NCI-H226 (cell line): ENCODE measurements around the gene SLC1A7.

ENCODE experiments used
- DNase-seq: peaks from one replicate; pipeline ENCODE4 v3.0.0-alpha.2; 2015

The SLC1A7 gene

GRCh38 chr1:53132176-53132575 lies 10.3 kb downstream of the SLC1A7 start:
- no peak for DNase-seq

- no peak for DNase-seq
Measured at GRCh38 chr1:53131590-53131938, 10.9 kb downstream of the SLC1A7 start.

- no peak for DNase-seq
Measured at GRCh38 chr1:53130878-53131589, 11.4 kb downstream of the SLC1A7 start.

GRCh38 chr1:53130598-53130877 lies 11.9 kb downstream of the SLC1A7 start:
- no peak for DNase-seq

GRCh38 chr1:53129891-53130597 lies 12.4 kb downstream of the SLC1A7 start:
- DNase-seq = no peak

- DNase-seq = no peak
Measured at GRCh38 chr1:53128401-53128800, 14.0 kb downstream of the SLC1A7 start.

GRCh38 chr1:53127546-53127945 lies 14.9 kb downstream of the SLC1A7 start:
- no peak for DNase-seq

GRCh38 chr1:53126495-53126894 lies 15.9 kb downstream of the SLC1A7 start:
- no peak for DNase-seq

- no peak for DNase-seq
Measured at GRCh38 chr1:53125623-53126360, 16.6 kb downstream of the SLC1A7 start.

- DNase-seq = no peak
Measured at GRCh38 chr1:53125122-53125521, 17.3 kb downstream of the SLC1A7 start.

GRCh38 chr1:53123453-53124140 lies 18.8 kb downstream of the SLC1A7 start:
- DNase-seq = no peak

- no peak for DNase-seq
Measured at GRCh38 chr1:53122961-53123413, 19.5 kb downstream of the SLC1A7 start.

GRCh38 chr1:53122201-53122885 lies 20.1 kb downstream of the SLC1A7 start:
- peak; percentile 63 for DNase-seq

GRCh38 chr1:53121319-53122172 lies 20.9 kb downstream of the SLC1A7 start:
- DNase-seq = no peak

- no peak for DNase-seq
Measured at GRCh38 chr1:53120659-53121058, 21.8 kb downstream of the SLC1A7 start.

GRCh38 chr1:53117836-53118235 lies 24.6 kb downstream of the SLC1A7 start:
- no peak for DNase-seq

GRCh38 chr1:53116933-53117600 lies 25.4 kb downstream of the SLC1A7 start:
- no peak for DNase-seq

- DNase-seq = no peak
Measured at GRCh38 chr1:53116307-53116810, 26.1 kb downstream of the SLC1A7 start.

- DNase-seq = peak; percentile 45
Measured at GRCh38 chr1:53115403-53116306, 26.8 kb downstream of the SLC1A7 start.
